Central memory CD4-positive, alpha-beta T cell (primary cell): ENCODE measurements around the gene EPAS1.
A peak's percentile ranks its signal among the peaks of the same experiment; 100 is the strongest.

ENCODE experiments used
- DNase-seq: peaks from one replicate; pipeline ENCODE4 v3.0.0; 2022
- total RNA-seq, 3 experiments: gene quantifications; one replicate each; lab custom pipeline; 2026; lab: John Stamatoyannopoulos, UW

The EPAS1 gene
- total RNA-seq, result 0.33 to 8.4 (median 0.96) reads per million in 3 experiments

DNA sequence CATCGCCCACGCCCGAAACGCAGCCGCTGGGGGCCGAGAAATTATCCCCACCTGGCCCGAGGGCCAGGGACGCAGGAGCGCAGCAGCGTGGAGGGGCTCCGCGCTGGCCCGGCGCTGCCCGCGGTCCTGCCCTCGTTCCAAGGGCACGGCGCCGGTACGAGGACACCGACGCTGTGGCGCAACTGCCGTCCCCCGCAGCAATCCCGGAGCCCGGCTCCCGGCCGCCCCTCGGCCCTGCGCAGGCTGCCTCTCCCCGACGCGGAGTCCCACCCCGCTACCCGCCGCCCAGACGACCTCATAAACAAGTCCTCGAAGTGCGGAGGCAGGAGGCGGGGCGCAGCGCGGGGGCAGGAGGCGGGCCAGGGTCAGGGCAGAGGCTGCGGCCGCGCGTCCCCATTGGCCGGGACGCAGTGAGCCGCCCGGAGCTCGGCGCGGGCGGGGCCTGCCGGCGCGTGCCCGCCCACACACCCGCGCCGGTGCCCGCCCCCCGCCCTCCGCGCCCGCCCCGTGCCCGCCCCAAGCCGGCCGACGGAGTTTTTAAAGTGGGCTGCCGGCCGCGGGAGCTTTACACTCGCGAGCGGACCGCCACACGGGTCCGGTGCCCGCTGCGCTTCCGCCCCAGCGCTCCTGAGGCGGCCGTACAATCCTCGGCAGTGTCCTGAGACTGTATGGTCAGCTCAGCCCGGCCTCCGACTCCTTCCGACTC, at the start of gene EPAS1:
Gene EPAS1 (plus strand): TSS at position 568 of the 706 bp plus-strand sequence. CDS start 505 bp downstream, outside the sequence.
- DNase-seq, result peak; percentile 73

DNA sequence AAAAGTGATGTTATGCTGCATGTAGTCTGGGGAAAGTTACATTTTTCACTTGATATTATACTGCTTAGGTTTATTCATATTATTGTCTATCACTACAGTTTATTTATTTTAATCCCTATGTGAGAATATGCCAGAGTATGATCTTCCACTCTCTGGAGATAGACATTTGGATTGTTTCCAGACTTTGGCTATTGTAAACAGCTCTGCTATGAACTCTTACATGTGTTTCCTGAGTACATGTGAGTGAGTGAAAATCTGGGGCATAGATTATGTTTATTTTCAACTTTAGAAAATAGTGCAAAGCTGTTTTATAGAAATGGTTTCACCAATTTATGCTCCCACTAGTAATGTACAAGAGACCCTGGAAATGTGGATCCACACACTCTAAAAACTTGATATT, 49.0 kb upstream of the EPAS1 start:
- no peak for DNase-seq

- no peak for DNase-seq
These were observed 47.6 kb upstream of the EPAS1 start for GRCh38 chr2:46249654-46250053.

DNA sequence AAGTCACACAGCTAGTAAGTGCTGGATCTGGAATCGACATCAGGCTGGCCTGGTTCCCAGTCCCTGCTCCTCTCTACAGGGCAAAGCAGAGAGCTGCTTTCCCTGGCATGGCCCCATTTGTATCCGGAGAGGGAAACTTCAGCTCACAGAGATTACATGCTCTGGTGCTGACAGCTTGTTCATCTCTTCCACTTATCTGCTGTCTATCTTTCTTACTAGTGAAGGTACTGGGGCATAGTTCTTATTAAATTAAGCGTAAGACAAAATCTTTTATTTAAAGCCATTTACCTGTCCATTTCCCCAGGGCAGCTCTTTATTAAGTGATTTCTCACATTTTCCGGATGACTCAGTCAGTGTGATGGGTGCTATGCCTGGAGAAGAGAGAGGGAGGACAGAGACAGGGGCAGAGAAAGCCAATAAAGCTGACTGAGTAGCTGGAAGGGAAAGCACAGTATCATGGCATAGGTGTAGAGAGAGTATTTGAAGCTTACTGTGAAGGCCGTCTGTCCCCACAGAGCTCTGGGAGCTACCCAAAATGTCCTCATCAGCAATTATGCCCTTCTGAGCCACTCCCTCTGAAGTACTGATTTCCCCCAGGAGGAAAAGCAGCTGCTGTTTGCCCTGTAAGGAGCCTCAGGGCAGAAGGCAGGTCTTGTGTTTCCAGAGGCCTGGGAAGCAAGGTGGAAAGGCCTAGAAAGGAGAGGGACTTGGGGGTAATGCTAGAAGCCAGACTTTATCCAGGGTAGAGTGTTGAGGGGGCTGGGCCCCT, 44.1 kb upstream of the EPAS1 start:
- no peak for DNase-seq

- no peak for DNase-seq
These were observed 42.7 kb upstream of the EPAS1 start for GRCh38 chr2:46254474-46254873.

DNA sequence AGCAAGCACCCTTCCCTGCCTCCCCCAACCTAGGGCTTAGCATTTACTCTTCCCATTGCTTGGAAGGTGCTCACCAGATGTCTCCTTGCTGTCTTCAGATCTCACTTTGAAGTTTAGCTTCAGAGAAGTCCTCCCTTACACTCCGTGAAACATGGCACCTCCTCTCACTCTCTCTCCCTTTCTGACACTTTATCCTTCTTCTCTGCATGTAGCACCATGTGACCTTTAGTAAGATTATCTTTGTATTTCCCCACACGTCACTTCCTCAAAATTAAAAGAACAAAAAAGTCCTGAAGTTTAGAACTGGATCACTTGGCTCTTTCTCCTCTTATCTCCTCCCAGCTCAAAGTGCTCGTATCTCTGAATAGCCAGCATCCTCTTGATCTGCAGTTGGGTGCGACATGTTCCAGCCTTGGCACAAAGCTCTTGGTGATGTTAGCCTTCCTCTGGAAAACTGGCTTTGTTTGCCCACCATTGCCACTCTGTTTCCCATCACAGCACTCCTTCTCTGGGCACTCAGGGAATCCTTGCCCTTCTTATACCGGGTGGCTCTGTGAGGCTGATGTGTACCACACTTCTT, 40.6 kb upstream of the EPAS1 start:
- DNase-seq, result no peak

- no peak for DNase-seq
These were observed 39.7 kb upstream of the EPAS1 start for GRCh38 chr2:46257476-46257875.

- DNase-seq, result no peak
These were observed 39.2 kb upstream of the EPAS1 start for GRCh38 chr2:46257980-46258379.

GRCh38 chr2:46258937-46259776, 38.0 kb upstream of the EPAS1 start:
- no peak for DNase-seq

GRCh38 chr2:46259777-46260168, 37.4 kb upstream of the EPAS1 start:
- no peak for DNase-seq

GRCh38 chr2:46260305-46260704, 36.9 kb upstream of the EPAS1 start:
- no peak for DNase-seq

DNA sequence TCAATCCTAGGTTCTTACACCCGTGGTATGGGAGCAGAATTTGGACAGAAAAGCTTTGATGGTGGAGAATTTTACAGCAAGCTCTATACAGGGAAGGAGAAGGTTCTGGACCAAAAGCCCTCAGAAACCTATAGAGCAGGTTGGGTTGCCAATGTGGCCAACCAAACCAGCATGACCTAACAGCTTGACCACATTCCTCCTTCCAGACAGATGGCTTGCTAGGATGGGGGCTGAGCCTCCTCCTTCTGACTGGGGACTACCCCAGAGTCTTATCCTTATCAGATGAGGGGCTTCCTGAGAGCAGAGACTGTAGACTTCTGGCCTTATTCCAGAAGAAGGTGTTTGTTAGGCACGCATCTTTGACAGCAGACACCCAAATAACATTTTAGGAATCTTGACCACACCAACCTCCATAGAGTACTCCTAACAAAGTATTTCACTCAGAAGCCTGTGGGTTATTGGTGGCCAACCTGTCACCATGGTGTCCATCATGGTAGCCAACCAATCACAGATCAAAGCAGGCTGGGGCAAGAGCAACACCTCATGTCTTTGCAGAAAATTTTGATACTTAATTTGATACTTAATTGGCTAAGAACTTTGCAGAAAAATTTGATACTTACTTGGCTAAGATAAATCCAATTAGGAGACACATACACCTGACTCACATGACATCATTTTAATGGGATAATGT, 34.8 kb upstream of the EPAS1 start:
- no peak for DNase-seq

GRCh38 chr2:46263347-46263746, 33.9 kb upstream of the EPAS1 start:
- no peak for DNase-seq

DNA sequence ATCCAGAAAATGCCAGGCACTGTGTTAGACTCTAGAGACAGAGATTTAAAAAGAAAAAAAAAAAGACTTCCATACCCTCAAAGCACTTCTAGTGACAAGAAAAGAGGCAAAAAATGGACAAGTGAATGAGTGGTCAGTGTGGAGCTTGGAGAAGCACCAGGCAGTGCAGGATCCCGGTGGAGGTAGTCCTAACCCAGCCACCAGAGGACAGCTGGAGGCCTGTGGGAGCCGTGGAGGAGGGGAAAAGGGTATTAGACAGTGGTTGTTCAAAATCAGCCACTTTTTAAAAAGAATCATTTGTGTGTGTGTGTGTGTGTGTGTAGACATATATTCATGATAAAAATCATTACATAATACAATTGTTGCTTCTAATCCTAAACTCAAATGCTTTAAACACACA, 32.8 kb upstream of the EPAS1 start:
- DNase-seq, result no peak

GRCh38 chr2:46266134-46266533, 31.1 kb upstream of the EPAS1 start:
- DNase-seq, result no peak

DNA sequence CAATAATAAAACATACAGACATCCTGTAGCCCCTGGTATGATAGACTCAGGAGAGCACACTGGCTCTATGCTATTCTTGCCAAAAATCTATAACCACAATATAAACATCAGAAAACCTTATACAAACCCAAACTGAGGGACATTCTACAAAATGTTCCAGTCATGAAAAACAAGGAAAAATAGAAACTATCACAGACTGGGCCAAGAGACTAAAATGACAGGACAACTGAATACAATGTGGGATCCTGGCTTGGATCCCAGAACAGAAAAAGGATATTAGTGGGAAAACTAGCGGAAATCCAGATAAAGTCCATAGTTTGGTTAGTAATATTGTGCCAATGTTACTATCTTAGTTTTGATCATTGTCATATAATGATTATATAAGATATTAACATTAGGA, 29.6 kb upstream of the EPAS1 start:
- DNase-seq, result no peak

DNA sequence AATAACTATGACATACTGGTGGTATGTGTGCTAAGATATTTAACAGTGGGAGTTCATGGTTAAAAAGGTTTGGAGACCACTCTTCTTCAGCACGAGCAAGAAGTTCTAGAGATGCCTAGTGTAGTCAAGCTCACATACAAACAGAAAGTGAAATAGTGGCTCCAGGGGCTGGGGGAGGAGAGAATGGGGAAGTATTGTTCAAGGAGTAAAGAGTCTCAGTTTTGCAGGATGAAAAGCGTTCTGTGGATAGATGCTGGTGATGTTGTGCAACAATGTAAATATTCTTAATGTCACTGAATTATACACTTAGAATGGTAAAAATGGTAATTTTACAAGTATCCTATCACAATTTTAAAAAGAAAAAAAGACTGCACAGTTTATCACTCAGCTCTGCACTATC, 29.0 kb upstream of the EPAS1 start:
- no peak for DNase-seq

DNA sequence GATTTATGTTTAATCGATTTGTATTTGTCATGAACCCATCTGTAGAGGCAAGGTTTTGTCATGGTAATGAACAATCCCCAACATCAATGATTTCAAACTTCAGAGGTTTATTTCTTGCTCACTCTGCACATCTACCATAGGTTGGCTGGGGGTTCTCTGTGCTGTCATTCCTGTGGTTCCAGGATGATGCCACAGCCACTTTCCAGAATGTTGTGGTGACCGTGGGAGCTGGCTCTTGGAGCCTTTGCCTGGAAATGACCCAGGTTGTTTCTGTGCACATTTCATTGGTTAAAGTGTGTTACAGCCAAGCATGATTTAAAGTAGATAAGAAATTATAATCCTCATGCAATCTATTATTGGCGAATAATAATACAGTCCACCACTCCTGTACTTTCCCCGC, 28.2 kb upstream of the EPAS1 start:
- DNase-seq, result no peak

GRCh38 chr2:46269544-46270273, 27.5 kb upstream of the EPAS1 start:
- DNase-seq, result no peak

DNA sequence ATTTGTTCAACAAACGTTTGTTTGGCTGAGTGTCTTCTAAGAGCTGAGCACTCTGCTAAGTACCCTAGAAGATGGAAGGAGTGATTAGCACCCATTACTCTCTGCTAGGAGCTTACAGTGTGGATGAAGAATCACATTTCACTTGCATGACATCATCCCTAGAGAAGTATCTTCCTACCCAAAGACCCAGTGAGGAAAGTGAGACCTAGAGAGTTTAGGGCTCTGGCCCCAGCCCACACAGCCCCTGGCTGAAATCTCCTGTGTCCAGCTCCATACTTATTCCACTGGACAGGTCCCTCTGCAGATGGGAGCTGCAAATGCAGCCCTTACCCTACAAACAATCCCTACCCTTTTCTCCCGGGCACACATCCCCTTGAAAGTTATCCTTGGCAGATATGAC, 26.8 kb upstream of the EPAS1 start:
- no peak for DNase-seq

DNA sequence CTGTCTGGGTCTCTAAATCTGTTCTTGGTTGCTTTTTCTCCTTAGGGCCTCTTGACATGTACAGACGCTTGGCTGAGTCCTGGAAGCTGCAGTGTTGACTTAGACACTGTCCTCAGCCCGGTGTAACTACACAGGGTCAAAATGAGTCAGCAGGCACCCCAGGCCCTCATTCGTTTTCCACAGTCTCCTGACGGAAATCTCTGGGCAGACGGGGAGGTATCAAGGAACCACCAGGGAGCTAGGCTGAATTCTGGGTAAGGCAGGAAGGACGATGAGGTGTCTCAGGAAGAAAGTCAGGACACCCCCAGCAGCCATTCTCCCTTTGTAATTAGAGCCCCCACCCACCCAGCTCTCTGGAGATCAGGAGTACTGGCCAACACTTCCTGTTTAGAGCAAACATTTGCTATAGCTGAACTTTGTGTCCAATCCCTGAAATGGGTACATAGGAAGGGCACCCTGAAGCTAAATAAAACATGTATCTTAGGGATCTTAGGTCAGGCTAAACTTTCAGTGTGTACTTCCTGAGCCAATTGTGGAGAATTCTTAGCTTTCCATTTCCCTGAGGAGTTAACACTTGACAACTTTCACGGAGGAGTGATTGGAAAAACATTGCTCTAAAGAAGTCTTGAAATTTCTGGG, 23.9 kb upstream of the EPAS1 start:
- no peak for DNase-seq
